SW 1271 (cell line): Measurements from ENCODE around the gene SPRR2G.
"Not testable (repeated sequence)": the region's sequence is repeated elsewhere in the genome, so short reads cannot be mapped to it uniquely, and the experiment has no call there.

Source experiments
- DNase-seq, 2 experiments: peaks; one replicate each; lab custom pipeline; 2025; lab: John Stamatoyannopoulos, UW

The SPRR2G gene

GRCh38 chr1:153150846-153151245, at the start of gene SPRR2G:
Gene SPRR2G, minus strand, starts transcription at chr1:153150890. Its CDS starts 780 bp downstream, at chr1:153150110.
- DNase-seq = no peak

GRCh38 chr1:153195216-153195615, 44.5 kb upstream of the SPRR2G start:
- no peak for DNase-seq

GRCh38 chr1:153194331-153195050, 43.8 kb upstream of the SPRR2G start:
- no peak for DNase-seq

GRCh38 chr1:153192697-153193096, 42.0 kb upstream of the SPRR2G start:
- DNase-seq = peak in 1 of 2 experiments; percentile 8

GRCh38 chr1:153190373-153190772, 39.7 kb upstream of the SPRR2G start:
- peak in 1 of 2 experiments; percentile 2 for DNase-seq

GRCh38 chr1:153188301-153188700, 37.6 kb upstream of the SPRR2G start:
- DNase-seq = not testable (repeated sequence)

GRCh38 chr1:153180556-153180955, 29.9 kb upstream of the SPRR2G start:
- DNase-seq = no peak

GRCh38 chr1:153178922-153179321, 28.2 kb upstream of the SPRR2G start:
- no peak for DNase-seq

GRCh38 chr1:153174624-153175023, 23.9 kb upstream of the SPRR2G start:
- DNase-seq = no peak

GRCh38 chr1:153168686-153169085, 18.0 kb upstream of the SPRR2G start:
- no peak for DNase-seq

GRCh38 chr1:153155541-153155940, 4.9 kb upstream of the SPRR2G start:
- no peak for DNase-seq

GRCh38 chr1:153152481-153152880, 1.8 kb upstream of the SPRR2G start:
- DNase-seq = no peak

- no peak for DNase-seq
These were observed 9.3 kb downstream of the SPRR2G start for GRCh38 chr1:153141377-153141776.

GRCh38 chr1:153140484-153140883, 10.2 kb downstream of the SPRR2G start:
- DNase-seq = no peak

GRCh38 chr1:153133743-153134142, 16.9 kb downstream of the SPRR2G start:
- no peak for DNase-seq

- DNase-seq = no peak
These were observed 17.4 kb downstream of the SPRR2G start for GRCh38 chr1:153133267-153133666.

GRCh38 chr1:153128688-153129087, 22.0 kb downstream of the SPRR2G start:
- not testable (repeated sequence) for DNase-seq

- no peak for DNase-seq
These were observed 23.4 kb downstream of the SPRR2G start for GRCh38 chr1:153127296-153127695.

GRCh38 chr1:153125536-153125935, 25.2 kb downstream of the SPRR2G start:
- no peak for DNase-seq

GRCh38 chr1:153123793-153124192, 26.9 kb downstream of the SPRR2G start:
- not testable (repeated sequence) for DNase-seq

- no peak for DNase-seq
These were observed 27.8 kb downstream of the SPRR2G start for GRCh38 chr1:153122831-153123421.

GRCh38 chr1:153120945-153121344, 29.7 kb downstream of the SPRR2G start:
- DNase-seq = no peak

GRCh38 chr1:153119491-153119971, 31.2 kb downstream of the SPRR2G start:
- no peak for DNase-seq
